IMR-90 (cell line): Measurements from ENCODE around the gene ACAD10.

Source experiments
- BHLHE40 ChIP-seq: fragments of 150-350 bp; IDR thresholded peaks from 2 replicates; pipeline ENCODE4 v1.6.1; 2016; ENCODE audit warnings: mild to moderate bottlenecking, low read depth, low read length
- CEBPB ChIP-seq: IDR thresholded peaks from 2 replicates; pipeline ENCODE4 v1.6.1; 2012; ENCODE audit warnings: low read depth, low read length, improper control_type of control experiment
- CHD1 ChIP-seq: IDR thresholded peaks from 2 replicates; pipeline ENCODE4 v1.6.1; 2012; ENCODE audit warnings: low read depth, low read length, improper control_type of control experiment
- FOS ChIP-seq: fragments of 150-350 bp; IDR thresholded peaks from 2 replicates; pipeline ENCODE4 v1.6.1; 2016; ENCODE audit warnings: low read depth, low read length
- MAFK ChIP-seq: IDR thresholded peaks from 2 replicates; pipeline ENCODE4 v1.6.1; 2012; ENCODE audit warnings: low read depth, low read length, improper control_type of control experiment
- MAZ ChIP-seq: IDR thresholded peaks from 2 replicates; pipeline ENCODE4 v1.6.1; 2012; ENCODE audit warnings: low read depth, mild to moderate bottlenecking, low read length, improper control_type of control experiment, moderate library complexity, borderline replicate concordance
- MXI1 ChIP-seq: IDR thresholded peaks from 2 replicates; pipeline ENCODE4 v1.6.1; 2012; ENCODE audit warnings: low read depth, mild to moderate bottlenecking, low read length, moderate library complexity, borderline replicate concordance
- POLR2A ChIP-seq: IDR thresholded peaks from 2 replicates; pipeline ENCODE4 v1.6.1; 2012; ENCODE audit warnings: mild to moderate bottlenecking, low read depth, low read length
- RAD21 ChIP-seq: IDR thresholded peaks from 2 replicates; pipeline ENCODE4 v1.6.1; 2012; ENCODE audit warnings: low read length, improper control_type of control experiment
- RCOR1 ChIP-seq: IDR thresholded peaks from 2 replicates; pipeline ENCODE4 v1.6.1; 2012; ENCODE audit warnings: mild to moderate bottlenecking, low read length, improper control_type of control experiment; ENCODE audit not compliant: insufficient replicate concordance
- RFX5 ChIP-seq: IDR thresholded peaks from 2 replicates; pipeline ENCODE4 v1.8.0; 2012; ENCODE audit warnings: low read depth, mild to moderate bottlenecking, low read length, moderate library complexity
- SMC3 ChIP-seq: fragments of 150-350 bp; IDR thresholded peaks from 2 replicates; pipeline ENCODE4 v1.6.1; 2016; ENCODE audit warnings: low read depth, mild to moderate bottlenecking, antibody characterized with exemption, low read length, moderate library complexity
- TF ChIP-seq, protein P1 (sequence below): conservative IDR thresholded peaks from 2 replicates; pipeline ENCODE4 v1.5.1; 2012; ENCODE audit warnings: mild to moderate bottlenecking, low read depth, low read length, improper control_type of control experiment
- TF ChIP-seq, protein P2 (sequence below): fragments of 150-350 bp; IDR thresholded peaks from 2 replicates; pipeline ENCODE4 v1.6.1; 2017; ENCODE audit warnings: mild to moderate bottlenecking, antibody characterized with exemption, low read length, low read depth

DNA sequence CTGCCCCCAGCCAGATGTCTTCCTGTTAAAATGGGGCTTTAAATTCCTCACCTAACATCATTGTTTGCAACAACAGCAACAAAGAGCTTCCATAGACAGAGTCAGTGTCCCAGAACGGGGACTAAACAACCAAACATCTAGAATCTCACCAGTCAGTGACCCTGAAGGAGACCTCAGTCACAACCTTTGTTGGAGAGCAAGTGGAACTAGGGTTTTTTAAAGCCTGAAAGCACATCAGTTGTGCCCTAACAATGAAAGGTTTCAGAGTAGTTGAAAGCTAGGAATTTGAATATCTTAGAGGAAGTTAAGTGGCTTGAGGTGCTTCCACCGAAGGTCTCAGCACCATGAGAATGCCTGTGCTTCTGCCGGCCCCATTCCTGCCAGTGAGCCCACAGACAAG is 75.9 kb downstream of the ACAD10 start:
- TF ChIP-seq, protein P1, sequence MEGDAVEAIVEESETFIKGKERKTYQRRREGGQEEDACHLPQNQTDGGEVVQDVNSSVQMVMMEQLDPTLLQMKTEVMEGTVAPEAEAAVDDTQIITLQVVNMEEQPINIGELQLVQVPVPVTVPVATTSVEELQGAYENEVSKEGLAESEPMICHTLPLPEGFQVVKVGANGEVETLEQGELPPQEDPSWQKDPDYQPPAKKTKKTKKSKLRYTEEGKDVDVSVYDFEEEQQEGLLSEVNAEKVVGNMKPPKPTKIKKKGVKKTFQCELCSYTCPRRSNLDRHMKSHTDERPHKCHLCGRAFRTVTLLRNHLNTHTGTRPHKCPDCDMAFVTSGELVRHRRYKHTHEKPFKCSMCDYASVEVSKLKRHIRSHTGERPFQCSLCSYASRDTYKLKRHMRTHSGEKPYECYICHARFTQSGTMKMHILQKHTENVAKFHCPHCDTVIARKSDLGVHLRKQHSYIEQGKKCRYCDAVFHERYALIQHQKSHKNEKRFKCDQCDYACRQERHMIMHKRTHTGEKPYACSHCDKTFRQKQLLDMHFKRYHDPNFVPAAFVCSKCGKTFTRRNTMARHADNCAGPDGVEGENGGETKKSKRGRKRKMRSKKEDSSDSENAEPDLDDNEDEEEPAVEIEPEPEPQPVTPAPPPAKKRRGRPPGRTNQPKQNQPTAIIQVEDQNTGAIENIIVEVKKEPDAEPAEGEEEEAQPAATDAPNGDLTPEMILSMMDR, result no peak
- TF ChIP-seq SMC3 (no peak), POLR2A (no peak), MXI1 (no peak), MAZ (no peak), RAD21 (no peak), CEBPB (no peak), RFX5 (no peak), BHLHE40 (no peak), RCOR1 (no peak), FOS (no peak), CHD1 (no peak), MAFK (no peak)
- TF ChIP-seq, protein P2, sequence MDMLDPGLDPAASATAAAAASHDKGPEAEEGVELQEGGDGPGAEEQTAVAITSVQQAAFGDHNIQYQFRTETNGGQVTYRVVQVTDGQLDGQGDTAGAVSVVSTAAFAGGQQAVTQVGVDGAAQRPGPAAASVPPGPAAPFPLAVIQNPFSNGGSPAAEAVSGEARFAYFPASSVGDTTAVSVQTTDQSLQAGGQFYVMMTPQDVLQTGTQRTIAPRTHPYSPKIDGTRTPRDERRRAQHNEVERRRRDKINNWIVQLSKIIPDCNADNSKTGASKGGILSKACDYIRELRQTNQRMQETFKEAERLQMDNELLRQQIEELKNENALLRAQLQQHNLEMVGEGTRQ, result no peak
